ENCODE results near the gene G6PC1. TPM values are rescaled to one million over a fixed set of nuclear protein-coding genes. Genes with fewer than 3 reads are reported as not detected.
"Not testable (repeated sequence)": the region's sequence is repeated elsewhere in the genome, so short reads cannot be mapped to it uniquely, and the experiment has no call there.

G6PC1 gene
- total RNA-seq, 1 donor from 2014 or later = not detected

DNA sequence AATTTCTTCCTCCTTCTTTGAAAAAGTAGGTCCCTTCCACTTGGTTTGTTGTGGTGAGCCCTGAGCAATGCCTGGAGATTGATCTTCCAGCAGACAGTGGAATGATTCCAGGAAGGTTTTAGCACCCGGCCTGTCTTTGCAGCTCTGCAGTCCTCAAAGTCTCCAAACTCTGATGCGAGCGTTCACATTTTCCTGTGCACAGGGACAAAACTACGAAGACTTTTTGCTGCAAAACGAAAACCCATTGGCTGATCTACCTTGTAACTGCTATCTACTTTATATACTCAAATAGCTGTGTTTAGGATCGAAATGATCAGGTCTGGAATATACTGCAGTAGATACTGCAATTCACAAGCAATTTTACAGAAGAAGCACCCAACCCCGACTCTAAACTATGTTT, 21.7 kb downstream of the G6PC1 start:
- H3K4me3 ChIP-seq = no peak overlapping the region
- no peaks in the 10 kb centered on the region for H3K36me3 ChIP-seq
- H3K4me1 ChIP-seq = no peaks in the 10 kb centered on the region
- H3K9me3 ChIP-seq = no peaks in the 10 kb centered on the region
- intact Hi-C loops (cut with DNase I) = no loop called here
- no peak for DNase-seq (ENCODE audit: extremely low spot score in 2 of 2)
- no peak for TF ChIP-seq POLR2AphosphoS5 (IDR thresholded peaks at IDR 0.05; ENCODE audit: insufficient read depth in 1 of 2, low read depth in 1 of 2)
- TF ChIP-seq, protein P1, sequence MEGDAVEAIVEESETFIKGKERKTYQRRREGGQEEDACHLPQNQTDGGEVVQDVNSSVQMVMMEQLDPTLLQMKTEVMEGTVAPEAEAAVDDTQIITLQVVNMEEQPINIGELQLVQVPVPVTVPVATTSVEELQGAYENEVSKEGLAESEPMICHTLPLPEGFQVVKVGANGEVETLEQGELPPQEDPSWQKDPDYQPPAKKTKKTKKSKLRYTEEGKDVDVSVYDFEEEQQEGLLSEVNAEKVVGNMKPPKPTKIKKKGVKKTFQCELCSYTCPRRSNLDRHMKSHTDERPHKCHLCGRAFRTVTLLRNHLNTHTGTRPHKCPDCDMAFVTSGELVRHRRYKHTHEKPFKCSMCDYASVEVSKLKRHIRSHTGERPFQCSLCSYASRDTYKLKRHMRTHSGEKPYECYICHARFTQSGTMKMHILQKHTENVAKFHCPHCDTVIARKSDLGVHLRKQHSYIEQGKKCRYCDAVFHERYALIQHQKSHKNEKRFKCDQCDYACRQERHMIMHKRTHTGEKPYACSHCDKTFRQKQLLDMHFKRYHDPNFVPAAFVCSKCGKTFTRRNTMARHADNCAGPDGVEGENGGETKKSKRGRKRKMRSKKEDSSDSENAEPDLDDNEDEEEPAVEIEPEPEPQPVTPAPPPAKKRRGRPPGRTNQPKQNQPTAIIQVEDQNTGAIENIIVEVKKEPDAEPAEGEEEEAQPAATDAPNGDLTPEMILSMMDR (IDR thresholded peaks at IDR 0.05) = no peak
- no peak for TF ChIP-seq POLR2A (IDR thresholded peaks at IDR 0.05)
- H3K27me3 ChIP-seq = no peaks in the 10 kb centered on the region
- H3K27ac ChIP-seq = peak overlapping the region; percentile 2

DNA sequence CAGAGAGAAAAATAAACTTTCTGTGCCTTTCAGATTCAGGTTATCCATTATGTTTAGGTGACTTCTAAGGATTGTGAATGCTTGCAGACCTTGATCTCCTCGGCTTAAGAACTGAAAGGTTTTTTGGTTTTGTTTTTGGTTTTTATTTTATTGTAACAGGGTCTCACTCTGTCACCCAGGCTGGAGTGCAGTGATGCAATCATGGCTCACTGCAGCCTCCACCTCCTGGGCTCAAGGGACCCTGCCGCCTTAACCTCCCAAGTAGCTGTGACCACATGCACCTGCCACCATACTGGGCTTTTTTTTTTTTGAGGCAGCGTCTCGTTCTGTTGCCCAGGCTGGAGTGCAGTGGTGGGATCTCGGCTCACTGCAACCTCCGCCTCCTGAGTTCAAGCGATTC, 22.9 kb downstream of the G6PC1 start:
- H3K4me1 ChIP-seq; DNase-seq (ENCODE audit: extremely low spot score in 2 of 2); H3K36me3 ChIP-seq; H3K4me3 ChIP-seq; H3K27me3 ChIP-seq; intact Hi-C loops (cut with DNase I); H3K9me3 ChIP-seq: not testable (repeated sequence)
- H3K27ac ChIP-seq = peak overlapping the region; percentile 2

GRCh38 chr17:42924891-42925290, 24.3 kb downstream of the G6PC1 start:
- H3K27ac ChIP-seq = no peak overlapping the region
- TF ChIP-seq, protein P1 (IDR thresholded peaks at IDR 0.05) = no peak
- TF ChIP-seq POLR2AphosphoS5 (IDR thresholded peaks at IDR 0.05; ENCODE audit: insufficient read depth in 1 of 2, low read depth in 1 of 2) = no peak
- H3K36me3 ChIP-seq = no peaks in the 10 kb centered on the region
- H3K4me1 ChIP-seq = peaks cover 13% of the 10 kb centered on the region
- intact Hi-C loops (cut with DNase I) = no loop called here
- no peak overlapping the region for H3K4me3 ChIP-seq
- no peak for DNase-seq (ENCODE audit: extremely low spot score in 2 of 2)
- no peaks in the 10 kb centered on the region for H3K9me3 ChIP-seq
- H3K27me3 ChIP-seq = no peaks in the 10 kb centered on the region

DNA sequence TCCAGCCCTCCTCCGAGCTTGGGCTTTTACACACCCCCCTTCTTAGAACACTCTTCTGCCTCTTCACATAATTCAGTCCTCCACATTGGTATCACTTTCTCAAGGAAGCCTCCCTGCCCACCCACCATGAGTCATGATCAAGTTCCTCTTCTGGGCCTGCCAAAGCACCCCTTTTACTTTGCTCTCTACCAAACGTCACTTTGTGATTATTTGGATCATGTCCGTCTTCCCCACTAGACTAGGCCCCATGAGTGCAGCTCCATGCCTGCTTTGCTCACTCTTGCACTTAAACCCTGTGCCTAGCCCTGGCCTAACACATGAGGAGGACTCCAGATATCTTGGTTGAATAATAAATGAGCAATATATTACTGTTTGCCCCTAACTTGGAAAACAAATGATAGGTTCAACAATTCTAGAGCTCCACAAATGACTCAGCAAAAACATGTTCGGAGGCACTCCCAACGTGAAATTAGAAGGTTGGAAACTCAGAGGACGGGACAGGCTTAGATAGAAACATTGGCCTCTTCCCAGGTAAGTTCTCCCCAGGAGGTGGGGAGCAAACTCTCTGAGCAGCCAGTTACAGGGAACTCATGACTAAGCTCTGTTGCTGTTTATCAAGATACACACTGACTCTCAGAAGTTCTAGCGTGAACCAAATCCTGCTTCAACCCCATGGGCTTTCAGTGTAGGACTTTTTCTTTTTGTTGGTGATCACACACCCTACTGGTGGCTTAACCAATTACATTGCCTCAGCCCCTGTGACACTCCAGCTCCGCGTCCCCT, 28.3 kb downstream of the G6PC1 start:
- DNase-seq (ENCODE audit: extremely low spot score in 2 of 2) = peak in 1 of 2 donors; percentile 87
- no peaks in the 10 kb centered on the region for H3K36me3 ChIP-seq
- intact Hi-C loops (cut with DNase I) = no loop called here
- H3K27ac ChIP-seq = peak overlapping the region; percentile 70
- H3K4me1 ChIP-seq = peaks cover 13% of the 10 kb centered on the region
- H3K9me3 ChIP-seq = no peaks in the 10 kb centered on the region
- H3K27me3 ChIP-seq = no peaks in the 10 kb centered on the region
- TF ChIP-seq, protein P1 (IDR thresholded peaks at IDR 0.05) = peak; percentile 18 to 54 (median 25)
- TF ChIP-seq POLR2AphosphoS5 (IDR thresholded peaks at IDR 0.05; ENCODE audit: insufficient read depth in 1 of 2, low read depth in 1 of 2) (peak in 1 of 2 donors; percentile 79), POLR2A (IDR thresholded peaks at IDR 0.05) (no peak)
- H3K4me3 ChIP-seq = no peak overlapping the region

DNA sequence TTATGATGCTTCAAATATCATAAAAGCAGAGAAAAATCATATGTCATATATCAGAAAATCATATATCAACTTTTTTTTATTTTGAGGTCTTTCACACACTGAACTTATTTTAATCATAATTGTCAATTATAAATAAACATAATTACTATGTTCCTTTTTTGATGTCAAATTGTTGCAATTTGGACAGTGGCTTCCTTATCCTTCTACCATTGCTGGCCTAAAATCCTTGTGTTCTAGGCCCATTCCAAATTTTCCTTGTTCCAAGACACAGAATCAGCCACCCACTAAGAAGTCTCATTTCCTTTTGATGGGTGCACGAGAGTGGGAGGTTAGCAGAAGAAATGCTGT, 28.9 kb downstream of the G6PC1 start:
- no peak for TF ChIP-seq POLR2AphosphoS5 (IDR thresholded peaks at IDR 0.05; ENCODE audit: insufficient read depth in 1 of 2, low read depth in 1 of 2)
- TF ChIP-seq, protein P1 (IDR thresholded peaks at IDR 0.05) = no peak
- TF ChIP-seq POLR2A (IDR thresholded peaks at IDR 0.05) = no peak
- no peaks in the 10 kb centered on the region for H3K36me3 ChIP-seq
- H3K4me3 ChIP-seq = no peak overlapping the region
- no peaks in the 10 kb centered on the region for H3K9me3 ChIP-seq
- DNase-seq (ENCODE audit: extremely low spot score in 2 of 2) = no peak
- H3K27ac ChIP-seq = no peak overlapping the region
- peaks cover 13% of the 10 kb centered on the region for H3K4me1 ChIP-seq
- intact Hi-C loops (cut with DNase I) = no loop called here
- no peaks in the 10 kb centered on the region for H3K27me3 ChIP-seq
